Panc1 (cell line): ENCODE data around the gene ATP6V1G1. TPM values are rescaled to one million over a fixed set of nuclear protein-coding genes. Genes with fewer than 3 reads are reported as not detected.

Experiments used
- ATAC-seq: fragments of 200-7000 bp; cut with Tn5 transposase; 2 replicates; pipeline ENCODE4 v1.9.1; 2020; ENCODE audit warnings: mild to moderate bottlenecking, moderate library complexity
- BruUV-seq: library from RNA; stranded (reverse); fragments of 400-500 nt; replicated peaks from 2 replicates; lab custom pipeline; 2021; lab: Mats Ljungman, UMichigan
- CTCF ChIA-PET: fragments of 300-600 bp; sonication (Branson Sonifier 250); formaldehyde crosslinking; loops from one replicate; lab custom pipeline; 2022; ENCODE audit warnings: antibody characterized with exemption; lab: Charles Lee
- POLR2A ChIA-PET: fragments of 300-600 bp; sonication (Branson Sonifier 250); formaldehyde crosslinking; loops from one replicate; lab custom pipeline; 2022; ENCODE audit warnings: antibody characterized with exemption; lab: Charles Lee
- DNase-seq: peaks from one replicate; pipeline ENCODE4 v3.0.0-alpha.2; 2010; ENCODE audit warnings: low read depth, low spot score
- H3K27ac ChIP-seq: 2 replicates; pipeline ENCODE4 v1.5.1; 2011; ENCODE audit warnings: mild to moderate bottlenecking, low read length, inconsistent platforms
- H3K27me3 ChIP-seq: fragments of 200-500 bp; sonication (Bioruptor generic); 2 replicates; pipeline ENCODE4 v1.6.0; 2014; ENCODE audit warnings: low read length, inconsistent platforms; ENCODE audit not compliant: control insufficient read depth, insufficient read depth
- H3K36me3 ChIP-seq: fragments of 200-500 bp; sonication (Bioruptor generic); 2 replicates; pipeline ENCODE4 v1.5.1; 2014; ENCODE audit warnings: inconsistent platforms, mild to moderate bottlenecking, low read length, moderate library complexity; ENCODE audit not compliant: control insufficient read depth, insufficient read depth
- H3K4me1 ChIP-seq: 2 replicates; pipeline ENCODE4 v1.5.1; 2011; ENCODE audit warnings: inconsistent platforms, mild to moderate bottlenecking, low read length, moderate library complexity; ENCODE audit not compliant: control insufficient read depth, insufficient read depth
- H3K4me3 ChIP-seq, 2 experiments: 2 replicates each; pipeline ENCODE4 v1.5.1; 2011 to 2012; ENCODE audit warnings: low read depth in 2 of 2, low read length in 2 of 2, mild to moderate bottlenecking in 2 of 2, inconsistent platforms in 1 of 2, moderate library complexity in 1 of 2
- H3K9me3 ChIP-seq: fragments of 200-500 bp; sonication (Bioruptor generic); 2 replicates; pipeline ENCODE4 v1.5.1; 2014; ENCODE audit warnings: low read depth, mild to moderate bottlenecking, inconsistent platforms, low read length, moderate library complexity; ENCODE audit not compliant: control insufficient read depth, insufficient read depth
- CTCF ChIP-seq: fragments of 450-650 bp; IDR thresholded peaks from 2 replicates; pipeline ENCODE4 v1.5.1; 2017; ENCODE audit warnings: mild to moderate bottlenecking
- POLR2AphosphoS5 ChIP-seq: IDR thresholded peaks from 2 replicates; pipeline ENCODE4 v1.6.1; 2012; ENCODE audit warnings: mild to moderate bottlenecking, low read depth, low read length, moderate library complexity
- REST ChIP-seq, 2 experiments: IDR thresholded peaks; 2 replicates each; pipeline ENCODE4 v1.6.1; 2011 to 2012; ENCODE audit warnings: low read depth in 2 of 2, control low read depth in 1 of 2, low read length in 1 of 2, mild to moderate bottlenecking in 1 of 2, moderate library complexity in 1 of 2; ENCODE audit not compliant: insufficient read depth in 1 of 2
- SIN3A ChIP-seq: IDR thresholded peaks from 2 replicates; pipeline ENCODE4 v1.6.1; 2012; ENCODE audit warnings: low read depth, mild to moderate bottlenecking, low read length, moderate library complexity, borderline replicate concordance; ENCODE audit not compliant: insufficient read depth
- TCF7L2 ChIP-seq: IDR thresholded peaks from 2 replicates; pipeline ENCODE4 v1.6.1; 2011; ENCODE audit warnings: mild to moderate bottlenecking, low read depth, low read length, inconsistent platforms
- in situ Hi-C: cut with HindIII; loops from 2 replicates; pipeline ENCODE4 v1.10.0; 2016; ENCODE audit warnings: low sequenced_read_pairs, low pct_unique_long_range_greater_than_20kb
- intact Hi-C: fragments of 100-400 bp; cut with micrococcal nuclease; formaldehyde crosslinking; loops from one replicate; pipeline ENCODE4 v1.10.0; 2022; ENCODE audit not compliant: unreplicated experiment
- total RNA-seq: library from RNA; stranded (reverse); gene quantifications from one replicate; pipeline ENCODE4 v1.2.1, GENCODE V29; 2021; ENCODE audit not compliant: unreplicated experiment

ATP6V1G1 gene
- total RNA-seq, 1 experiment from 2014 or later = 71.8 TPM

- POLR2A ChIA-PET = interaction anchor here (0.6 kb wide), 1 partner anchor 25 kb away, joined by 3 read pairs; the partner anchor contains the start of gene ATP6V1G1
- TF ChIP-seq REST (IDR thresholded peaks at IDR 0.05; ENCODE audit: insufficient read depth in 1 of 2, low read depth in 2 of 2, low read length in 1 of 2) (no peak), TCF7L2 (no peak), SIN3A (no peak), CTCF (no peak), POLR2AphosphoS5 (no peak)
- intact Hi-C loops (no loop called here), in situ Hi-C loops (no loop called here)
- no peaks in the 10 kb centered on the region for H3K36me3 ChIP-seq
- H3K4me1 ChIP-seq = peaks cover 13% of the 10 kb centered on the region
- BruUV-seq = no TSS peak
- CTCF ChIA-PET = interaction anchor here (1.0 kb wide), 1 partner anchor 40 kb away, joined by 3 read pairs; no protein-coding TSS in a partner anchor
- no peaks in the 10 kb centered on the region for H3K27me3 ChIP-seq
- H3K27ac ChIP-seq = peak overlapping the region; percentile 73
- H3K9me3 ChIP-seq = no peaks in the 10 kb centered on the region
- peak overlapping the region; percentile 49 to 82 for H3K4me3 ChIP-seq
- DNase-seq (no peak), ATAC-seq (no peak)
These were observed 24.8 kb downstream of the ATP6V1G1 start for GRCh38 chr9:114612272-114612923.

GRCh38 chr9:114613087-114613486 lies 25.5 kb downstream of the ATP6V1G1 start:
- no peak overlapping the region for H3K27ac ChIP-seq
- in situ Hi-C loops = no loop called here
- CTCF ChIA-PET = no interaction called here

More at GRCh38 chr9:114613087-114613486, 25.5 kb downstream of the ATP6V1G1 start:
- H3K4me3 ChIP-seq = no peak overlapping the region
- intact Hi-C loops = no loop called here
- BruUV-seq = no TSS peak
- H3K4me1 ChIP-seq = peaks cover 13% of the 10 kb centered on the region
- ATAC-seq (no peak), DNase-seq (no peak)
- no peaks in the 10 kb centered on the region for H3K36me3 ChIP-seq
- H3K9me3 ChIP-seq = no peaks in the 10 kb centered on the region
- POLR2A ChIA-PET = no interaction called here
- H3K27me3 ChIP-seq = no peaks in the 10 kb centered on the region
- TF ChIP-seq POLR2AphosphoS5 = no peak
- no peak for TF ChIP-seq TCF7L2
- TF ChIP-seq CTCF = no peak
- TF ChIP-seq REST (IDR thresholded peaks at IDR 0.05; ENCODE audit: insufficient read depth in 1 of 2, low read depth in 2 of 2, low read length in 1 of 2) = no peak
- TF ChIP-seq SIN3A = no peak
